ENCODE data around the gene FUT9. TPM values are rescaled to one million over a fixed set of nuclear protein-coding genes. Genes with fewer than 3 reads are reported as not detected.

The FUT9 gene
- total RNA-seq, 1 donor, result under 0.01 TPM

DNA sequence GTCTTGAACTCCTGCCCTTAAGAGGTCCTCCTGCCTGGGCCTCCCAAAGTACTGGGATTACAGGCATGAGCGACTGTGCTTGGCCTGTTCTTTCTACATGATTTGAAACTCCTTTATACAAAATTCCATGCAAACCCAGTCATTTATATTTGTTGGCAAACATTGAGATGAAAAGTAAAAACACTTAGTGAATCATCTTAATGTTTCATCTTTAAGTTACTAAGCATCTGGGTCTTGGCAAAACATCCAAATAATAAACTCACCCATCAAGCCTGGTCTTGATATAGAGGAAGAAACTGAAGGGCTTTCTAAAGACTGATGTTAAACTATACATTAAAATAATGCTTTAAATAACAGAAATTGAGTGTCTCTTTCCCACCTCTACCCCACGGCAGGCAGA, 95.1 kb downstream of the FUT9 start:
- no peaks in the 10 kb centered on the region for H3K27me3 ChIP-seq (ENCODE audit: insufficient read depth, low read length)
- H3K4me1 ChIP-seq (ENCODE audit: insufficient read depth, low read length), result no peaks in the 10 kb centered on the region
- no peak overlapping the region for H3K4me3 ChIP-seq (ENCODE audit: low read length)
- H3K9me3 ChIP-seq (ENCODE audit: low read depth, low read length), result no peaks in the 10 kb centered on the region

DNA sequence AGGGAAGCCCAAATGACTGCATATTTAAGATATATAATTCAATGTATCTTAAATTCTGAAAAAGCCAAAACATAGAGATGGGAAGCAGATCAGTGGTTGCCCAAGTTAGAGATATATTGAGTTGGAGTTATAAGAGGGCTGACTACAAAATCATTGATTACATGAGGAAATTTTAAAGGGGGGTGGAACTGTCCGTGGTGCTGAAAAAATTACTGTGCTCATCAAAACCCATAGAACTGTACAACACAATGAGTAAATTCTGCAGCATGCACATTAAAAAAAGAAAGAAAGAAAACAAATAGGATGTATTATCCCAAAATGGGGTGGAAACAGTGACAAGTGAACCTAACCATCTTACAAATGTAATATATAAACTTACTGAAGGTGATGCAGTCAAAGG, 100.9 kb downstream of the FUT9 start:
- no peaks in the 10 kb centered on the region for H3K4me1 ChIP-seq (ENCODE audit: insufficient read depth, low read length)
- H3K27me3 ChIP-seq (ENCODE audit: insufficient read depth, low read length), result no peaks in the 10 kb centered on the region
- H3K9me3 ChIP-seq (ENCODE audit: low read depth, low read length), result no peaks in the 10 kb centered on the region
- no peak overlapping the region for H3K4me3 ChIP-seq (ENCODE audit: low read length)

DNA sequence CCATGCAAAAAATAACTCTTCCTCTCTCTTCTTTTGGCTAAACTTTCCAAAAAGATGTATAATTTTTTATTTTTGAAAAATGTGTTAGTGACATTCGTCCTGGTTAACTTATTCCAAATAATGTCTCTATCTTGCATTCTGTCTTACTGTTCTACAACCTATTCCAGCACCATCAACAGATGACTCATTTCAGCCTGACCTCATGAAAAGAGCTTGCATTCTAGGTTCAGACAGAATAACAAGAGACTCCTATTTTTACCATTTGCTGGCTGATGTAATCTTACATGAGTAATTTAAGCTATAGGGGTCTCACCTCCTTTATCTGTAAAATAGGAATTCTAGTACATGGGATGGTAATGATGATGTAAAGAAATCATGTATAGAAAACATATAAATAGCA, 109.0 kb downstream of the FUT9 start:
- Histone ChIP-seq H3K4me1 (ENCODE audit: insufficient read depth, low read length) (no peaks in the 10 kb centered on the region), H3K4me3 (ENCODE audit: low read length) (no peak overlapping the region), H3K9me3 (ENCODE audit: low read depth, low read length) (no peaks in the 10 kb centered on the region), H3K27me3 (ENCODE audit: insufficient read depth, low read length) (no peaks in the 10 kb centered on the region)

DNA sequence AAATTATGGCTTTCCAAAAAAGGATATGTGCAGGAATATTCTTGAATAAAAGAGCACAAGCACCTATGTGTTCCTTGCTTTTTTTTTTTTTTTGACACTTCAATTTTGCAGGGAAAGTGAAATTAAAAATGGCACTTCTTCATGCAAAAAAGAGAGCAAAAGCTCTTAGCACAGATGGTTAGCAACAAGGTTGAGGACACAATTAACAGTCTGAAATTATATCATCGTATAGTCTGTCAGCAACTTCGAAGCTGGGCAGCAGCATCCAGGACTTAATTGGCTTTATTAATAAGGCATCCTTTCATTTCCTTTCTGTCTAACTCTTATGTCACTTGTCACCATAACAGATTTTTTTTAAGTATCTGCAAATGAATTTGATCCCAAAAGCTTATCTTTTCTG, 122.6 kb downstream of the FUT9 start:
- Histone ChIP-seq H3K27me3 (ENCODE audit: insufficient read depth, low read length) (no peaks in the 10 kb centered on the region), H3K4me3 (ENCODE audit: low read length) (no peak overlapping the region), H3K9me3 (ENCODE audit: low read depth, low read length) (no peaks in the 10 kb centered on the region), H3K4me1 (ENCODE audit: insufficient read depth, low read length) (no peaks in the 10 kb centered on the region)

DNA sequence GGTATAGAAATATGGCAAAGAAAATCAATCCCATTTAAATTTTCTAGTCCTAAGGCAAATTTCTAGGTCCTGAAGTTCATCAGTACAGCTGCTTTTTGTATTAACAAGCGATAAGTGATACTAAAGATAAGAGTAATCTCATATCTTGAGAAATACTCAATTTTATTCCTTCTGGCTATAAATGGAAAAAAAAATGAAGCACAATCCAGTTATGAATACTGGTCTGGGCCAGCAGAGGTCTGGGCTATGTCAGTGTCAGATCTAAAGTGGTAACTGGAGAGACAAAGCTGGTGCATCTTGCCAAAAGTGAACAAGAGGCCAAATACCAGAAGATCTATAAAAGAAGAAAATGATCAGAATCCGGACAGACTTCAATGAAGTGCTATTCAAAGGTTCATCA, 126.4 kb downstream of the FUT9 start:
- no peak overlapping the region for H3K4me3 ChIP-seq (ENCODE audit: low read length)
- no peaks in the 10 kb centered on the region for H3K27me3 ChIP-seq (ENCODE audit: insufficient read depth, low read length)
- no peaks in the 10 kb centered on the region for H3K4me1 ChIP-seq (ENCODE audit: insufficient read depth, low read length)
- no peaks in the 10 kb centered on the region for H3K9me3 ChIP-seq (ENCODE audit: low read depth, low read length)

DNA sequence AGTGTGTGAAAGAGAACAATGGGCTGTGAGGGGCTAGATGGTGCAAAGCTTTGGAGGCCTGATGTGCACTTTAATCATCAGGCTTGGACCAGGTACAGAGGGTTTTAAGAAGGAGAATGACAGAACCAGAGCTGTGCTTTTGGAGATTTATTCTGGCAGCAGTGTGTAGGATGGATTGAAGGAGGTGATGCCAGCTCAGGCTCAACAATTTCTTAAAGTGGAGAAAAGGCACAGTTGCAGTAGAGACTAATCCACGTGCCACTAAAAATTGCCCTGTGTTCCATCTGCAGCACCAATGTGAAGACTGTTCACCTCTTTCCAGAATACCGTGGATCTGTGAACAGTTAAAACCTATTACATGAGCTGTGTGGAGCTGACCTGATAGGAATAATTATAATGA, 134.7 kb downstream of the FUT9 start:
- Histone ChIP-seq H3K9me3 (ENCODE audit: low read depth, low read length) (no peaks in the 10 kb centered on the region), H3K27me3 (ENCODE audit: insufficient read depth, low read length) (no peaks in the 10 kb centered on the region), H3K4me1 (ENCODE audit: insufficient read depth, low read length) (no peaks in the 10 kb centered on the region), H3K4me3 (ENCODE audit: low read length) (no peak overlapping the region)

DNA sequence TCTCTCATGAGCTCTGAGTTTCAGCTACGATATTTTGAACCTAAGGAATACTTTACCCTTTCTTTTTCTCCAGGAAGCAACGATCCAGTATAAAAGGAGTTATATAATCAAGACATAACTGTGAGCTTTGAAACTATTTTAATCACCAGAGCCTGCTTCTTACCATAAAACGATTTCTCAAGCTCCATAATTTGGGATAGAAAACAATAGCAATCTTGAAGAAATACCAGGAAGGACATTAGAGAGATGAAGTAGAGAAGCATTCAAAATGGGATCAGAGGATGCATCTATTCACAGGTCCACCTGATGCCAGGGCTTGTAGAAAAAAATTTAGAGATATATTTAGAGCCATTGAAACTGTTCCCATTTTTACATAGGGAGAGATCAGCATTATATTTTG, 135.9 kb downstream of the FUT9 start:
- no peaks in the 10 kb centered on the region for H3K27me3 ChIP-seq (ENCODE audit: insufficient read depth, low read length)
- H3K4me1 ChIP-seq (ENCODE audit: insufficient read depth, low read length), result no peaks in the 10 kb centered on the region
- H3K4me3 ChIP-seq (ENCODE audit: low read length), result no peak overlapping the region
- H3K9me3 ChIP-seq (ENCODE audit: low read depth, low read length), result no peaks in the 10 kb centered on the region

DNA sequence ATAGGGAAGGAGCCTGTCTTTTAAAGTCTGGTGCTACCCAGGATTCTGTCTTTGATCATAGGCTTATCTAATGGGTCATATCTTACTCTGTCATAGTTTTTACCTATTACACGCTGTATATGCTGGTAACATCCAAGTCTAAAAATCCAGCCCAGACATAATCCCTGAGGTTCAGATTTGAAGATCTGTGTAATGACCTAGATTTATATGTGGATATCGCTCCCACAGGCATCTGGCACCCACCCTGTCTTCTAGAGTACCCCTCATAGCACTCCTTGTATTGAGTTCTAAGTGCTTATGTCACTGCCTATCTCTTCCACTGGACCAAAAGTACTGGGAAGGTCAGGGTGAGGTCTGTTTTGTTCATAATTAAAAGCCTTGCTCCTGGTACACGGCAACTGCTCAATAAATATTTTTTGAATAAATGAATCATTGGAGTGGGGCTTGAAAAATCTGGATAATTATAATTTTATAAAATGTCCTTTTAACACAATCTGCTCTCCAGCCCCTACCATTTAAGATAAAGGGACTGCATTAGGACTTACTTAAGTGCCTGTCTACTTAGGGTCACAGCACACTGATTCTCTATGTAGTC, 136.4 kb downstream of the FUT9 start:
- Histone ChIP-seq H3K4me3 (ENCODE audit: low read length) (no peak overlapping the region), H3K9me3 (ENCODE audit: low read depth, low read length) (no peaks in the 10 kb centered on the region), H3K27me3 (ENCODE audit: insufficient read depth, low read length) (no peaks in the 10 kb centered on the region)

DNA sequence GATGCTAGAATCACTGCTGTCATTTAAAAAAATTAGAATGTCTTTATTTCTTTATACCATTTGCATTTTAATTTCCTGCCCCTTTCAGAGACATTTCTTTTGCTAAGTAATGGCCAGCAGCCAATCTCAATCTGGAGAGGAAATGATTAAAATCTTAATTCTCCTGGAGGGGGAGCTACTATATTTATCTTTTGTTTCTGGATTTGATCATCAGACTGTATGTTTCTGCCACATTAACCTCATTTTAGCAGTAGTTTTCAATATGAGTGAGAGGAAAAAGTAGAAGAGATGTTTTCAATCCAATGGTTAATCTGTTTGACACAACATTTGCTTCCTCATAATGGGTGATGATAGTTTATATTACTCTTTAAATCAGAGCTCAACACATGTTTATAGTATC, 138.0 kb downstream of the FUT9 start:
- no peaks in the 10 kb centered on the region for H3K4me1 ChIP-seq (ENCODE audit: insufficient read depth, low read length)
- no peaks in the 10 kb centered on the region for H3K27me3 ChIP-seq (ENCODE audit: insufficient read depth, low read length)
- H3K4me3 ChIP-seq (ENCODE audit: low read length), result no peak overlapping the region
- H3K9me3 ChIP-seq (ENCODE audit: low read depth, low read length), result no peaks in the 10 kb centered on the region

More for the DNA sequence above, 136.4 kb downstream of the FUT9 start:
- H3K4me1 ChIP-seq (ENCODE audit: insufficient read depth, low read length), result no peaks in the 10 kb centered on the region

DNA sequence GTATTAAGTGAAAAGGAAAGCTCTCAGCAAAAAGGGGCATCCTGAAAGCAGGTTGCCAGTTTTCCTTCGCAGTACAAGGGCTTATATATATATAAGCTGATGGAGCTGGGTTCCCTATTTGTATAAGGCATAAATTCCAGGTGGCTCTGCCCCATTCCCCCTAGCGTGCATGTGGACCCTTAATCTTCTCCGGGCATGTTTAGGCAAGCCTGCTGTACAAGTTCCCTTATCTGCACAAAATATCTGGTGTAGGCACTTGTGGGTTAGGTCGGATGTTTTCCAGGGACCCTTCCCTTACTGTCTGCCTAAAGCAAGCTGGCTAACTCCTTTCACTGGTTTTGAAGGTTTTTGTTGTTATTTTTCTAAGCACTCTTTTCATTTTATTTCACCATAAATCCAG, 140.7 kb downstream of the FUT9 start:
- H3K9me3 ChIP-seq (ENCODE audit: low read depth, low read length), result no peaks in the 10 kb centered on the region
- H3K27me3 ChIP-seq (ENCODE audit: insufficient read depth, low read length), result no peaks in the 10 kb centered on the region
- H3K4me3 ChIP-seq (ENCODE audit: low read length), result no peak overlapping the region
- H3K4me1 ChIP-seq (ENCODE audit: insufficient read depth, low read length), result no peaks in the 10 kb centered on the region

DNA sequence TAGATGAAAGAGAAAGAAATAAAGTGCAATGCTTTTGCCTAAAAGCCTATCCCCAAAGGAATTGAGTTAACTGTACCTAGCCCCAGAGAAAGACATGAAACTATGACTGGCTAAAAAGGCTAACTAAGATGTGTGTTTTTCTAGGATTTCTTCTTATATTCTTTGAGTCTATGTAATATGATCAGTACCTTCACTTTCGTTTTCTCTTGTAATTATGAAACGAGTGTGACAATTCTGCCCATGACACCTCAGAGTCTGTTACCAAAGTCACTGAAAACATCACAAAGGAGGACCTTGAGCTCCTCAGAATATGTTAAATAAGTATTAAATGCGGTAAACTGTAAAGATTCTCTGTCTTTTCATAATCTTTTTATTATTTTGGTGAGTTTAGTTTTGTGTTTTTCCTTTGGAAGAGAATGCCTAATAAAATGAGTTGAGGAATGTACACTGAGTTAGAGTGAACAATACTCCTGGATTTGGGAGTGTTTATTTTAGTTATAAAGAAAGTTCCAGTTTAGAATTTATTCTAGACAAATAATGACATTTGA, 141.3 kb downstream of the FUT9 start:
- H3K4me3 ChIP-seq (ENCODE audit: low read length), result no peak overlapping the region
- H3K27me3 ChIP-seq (ENCODE audit: insufficient read depth, low read length), result no peaks in the 10 kb centered on the region
- H3K4me1 ChIP-seq (ENCODE audit: insufficient read depth, low read length), result no peaks in the 10 kb centered on the region
- no peaks in the 10 kb centered on the region for H3K9me3 ChIP-seq (ENCODE audit: low read depth, low read length)

DNA sequence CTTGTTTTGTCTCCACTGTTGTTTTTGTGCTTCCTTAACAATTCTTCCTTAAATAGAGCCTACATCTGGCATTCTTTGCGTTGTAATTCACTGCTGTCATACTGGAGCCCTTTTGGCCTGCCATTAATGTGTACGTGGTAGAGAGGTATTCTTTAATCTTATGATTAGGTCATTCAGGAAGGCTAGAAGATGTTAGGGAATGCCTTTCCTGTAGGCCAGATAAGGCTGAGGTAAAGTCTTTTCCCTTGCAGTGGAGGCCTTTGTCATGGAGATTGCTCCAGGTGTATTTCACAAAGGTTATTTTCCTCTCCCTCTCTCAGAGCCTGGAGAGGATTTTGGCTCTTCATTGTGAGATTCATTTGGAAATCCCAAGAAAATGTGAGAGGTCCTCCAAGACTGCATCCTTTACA, 146.9 kb downstream of the FUT9 start:
- Histone ChIP-seq H3K27me3 (ENCODE audit: insufficient read depth, low read length) (no peaks in the 10 kb centered on the region), H3K4me1 (ENCODE audit: insufficient read depth, low read length) (no peaks in the 10 kb centered on the region), H3K9me3 (ENCODE audit: low read depth, low read length) (no peaks in the 10 kb centered on the region), H3K4me3 (ENCODE audit: low read length) (no peak overlapping the region)

DNA sequence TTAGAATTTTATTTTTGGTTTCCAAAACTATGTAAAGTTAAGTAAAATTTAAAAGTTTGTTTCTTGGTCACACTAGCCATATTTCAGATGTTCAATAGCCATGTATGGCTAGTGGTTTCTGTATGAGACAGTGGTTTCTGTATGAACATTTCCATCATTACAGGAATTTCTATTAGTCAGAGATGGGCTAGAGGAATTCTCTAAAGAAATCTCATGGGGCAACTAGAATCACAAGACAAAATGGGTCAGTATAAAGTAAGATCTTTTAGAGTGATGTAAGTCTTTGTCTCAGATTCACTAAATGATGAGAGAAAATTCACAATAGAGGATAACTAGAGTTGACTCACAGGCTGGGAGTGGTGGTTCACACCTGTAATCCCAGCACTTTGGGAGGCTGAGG, 149.0 kb downstream of the FUT9 start:
- Histone ChIP-seq H3K9me3 (ENCODE audit: low read depth, low read length) (no peaks in the 10 kb centered on the region), H3K4me1 (ENCODE audit: insufficient read depth, low read length) (no peaks in the 10 kb centered on the region), H3K4me3 (ENCODE audit: low read length) (no peak overlapping the region), H3K27me3 (ENCODE audit: insufficient read depth, low read length) (no peaks in the 10 kb centered on the region)

DNA sequence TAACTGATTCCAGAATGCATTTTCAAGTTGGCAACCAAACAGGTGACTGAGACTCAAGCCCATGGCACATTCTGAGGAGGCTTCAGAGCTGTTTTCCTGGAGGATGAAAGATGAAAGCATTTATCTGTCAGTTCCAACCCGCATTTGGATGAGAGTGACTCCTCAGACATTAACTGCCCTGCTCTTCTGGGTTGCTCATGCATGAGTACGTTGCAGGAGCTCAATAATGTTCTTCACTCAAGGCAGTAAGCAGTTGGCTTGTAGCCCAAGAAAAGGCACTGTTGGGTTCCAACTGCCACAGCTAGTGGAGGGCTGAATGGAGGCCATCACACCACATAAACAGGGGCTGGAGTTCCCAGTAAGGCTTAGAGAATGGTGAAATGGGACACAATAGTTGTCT, 155.3 kb downstream of the FUT9 start:
- Histone ChIP-seq H3K27me3 (ENCODE audit: insufficient read depth, low read length) (no peaks in the 10 kb centered on the region), H3K9me3 (ENCODE audit: low read depth, low read length) (no peaks in the 10 kb centered on the region), H3K4me1 (ENCODE audit: insufficient read depth, low read length) (no peaks in the 10 kb centered on the region), H3K4me3 (ENCODE audit: low read length) (no peak overlapping the region)

DNA sequence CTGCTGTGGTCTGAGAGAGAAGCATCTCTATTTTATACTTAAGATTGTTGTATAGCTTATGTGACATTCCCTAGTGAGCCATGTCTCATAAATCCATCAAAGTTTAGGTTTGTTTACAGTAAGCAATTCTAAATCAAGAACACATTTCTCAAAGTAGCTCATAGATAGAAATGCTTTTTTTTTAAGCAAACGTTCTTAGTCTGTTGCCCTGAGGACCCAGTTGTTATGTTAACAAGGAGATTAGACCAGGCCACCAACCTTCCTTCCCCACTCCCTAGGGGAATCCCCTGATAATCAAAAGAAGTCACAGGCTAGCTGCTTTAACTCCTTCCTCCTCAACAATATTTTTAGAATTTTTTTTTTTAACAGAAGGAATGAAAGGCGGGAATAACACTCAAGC, 169.0 kb downstream of the FUT9 start:
- H3K4me3 ChIP-seq (ENCODE audit: low read length), result no peak overlapping the region

DNA sequence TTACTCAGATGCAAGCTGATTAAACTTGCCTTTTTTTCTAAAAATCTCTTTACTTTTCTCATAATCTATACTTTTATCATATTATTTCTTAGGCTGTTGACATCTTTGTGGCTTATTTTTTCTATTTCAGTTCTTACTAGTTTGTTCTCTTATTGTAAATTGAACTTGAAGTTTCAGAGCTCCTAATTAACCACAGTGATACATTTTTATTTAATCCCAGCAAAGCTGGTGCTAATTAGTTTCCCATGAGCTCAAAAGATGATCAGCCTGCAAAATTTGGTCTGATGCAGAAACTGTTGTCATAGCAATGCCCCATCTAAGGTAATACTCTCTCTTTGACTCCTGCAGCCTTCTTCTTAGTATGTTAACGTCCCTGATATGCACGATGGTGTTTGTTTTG, 170.3 kb downstream of the FUT9 start:
- Histone ChIP-seq H3K9me3 (ENCODE audit: low read depth, low read length) (no peaks in the 10 kb centered on the region), H3K4me1 (ENCODE audit: insufficient read depth, low read length) (no peaks in the 10 kb centered on the region), H3K27me3 (ENCODE audit: insufficient read depth, low read length) (no peaks in the 10 kb centered on the region), H3K4me3 (ENCODE audit: low read length) (no peak overlapping the region)

More for the DNA sequence above, 169.0 kb downstream of the FUT9 start:
- no peaks in the 10 kb centered on the region for H3K9me3 ChIP-seq (ENCODE audit: low read depth, low read length)
- no peaks in the 10 kb centered on the region for H3K4me1 ChIP-seq (ENCODE audit: insufficient read depth, low read length)
- H3K27me3 ChIP-seq (ENCODE audit: insufficient read depth, low read length), result no peaks in the 10 kb centered on the region
